NCI-H345 (cell line): Measurements from ENCODE around the gene NT5DC4.
A peak's percentile ranks its signal among the peaks of the same experiment; 100 is the strongest.

Experiments
- DNase-seq: peaks from one replicate; lab custom pipeline; 2025; lab: John Stamatoyannopoulos, UW

Gene NT5DC4

GRCh38 chr2:112723547-112723940 is 2.7 kb downstream of the NT5DC4 start:
- no peak for DNase-seq

DNA sequence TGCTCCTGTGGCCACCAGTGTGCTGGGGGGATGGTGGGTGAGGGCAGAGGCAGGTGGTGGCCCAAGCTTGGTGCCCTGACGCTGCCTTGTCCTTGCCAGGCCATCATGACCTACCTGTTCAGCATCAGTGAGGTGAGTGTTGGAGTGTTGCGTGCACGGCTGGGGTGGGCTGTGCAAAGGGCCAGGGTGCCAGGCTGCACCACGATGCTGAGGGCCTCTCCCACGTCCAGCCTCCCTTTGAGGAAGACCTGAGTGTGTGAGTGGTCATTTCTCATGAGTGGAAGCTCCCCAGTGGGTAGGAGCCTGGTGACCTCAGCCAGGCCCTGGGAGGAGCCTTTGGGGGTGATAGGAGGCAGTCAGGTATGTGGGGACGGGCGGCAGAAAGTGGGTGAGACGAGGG is 3.2 kb downstream of the NT5DC4 start:
- DNase-seq, result no peak

GRCh38 chr2:112724591-112725525 is 4.0 kb downstream of the NT5DC4 start:
- no peak for DNase-seq

GRCh38 chr2:112725545-112726457 is 5.0 kb downstream of the NT5DC4 start:
- no peak for DNase-seq

- DNase-seq, result peak; percentile 89
Observed at GRCh38 chr2:112726487-112727190, 5.8 kb downstream of the NT5DC4 start.

DNA sequence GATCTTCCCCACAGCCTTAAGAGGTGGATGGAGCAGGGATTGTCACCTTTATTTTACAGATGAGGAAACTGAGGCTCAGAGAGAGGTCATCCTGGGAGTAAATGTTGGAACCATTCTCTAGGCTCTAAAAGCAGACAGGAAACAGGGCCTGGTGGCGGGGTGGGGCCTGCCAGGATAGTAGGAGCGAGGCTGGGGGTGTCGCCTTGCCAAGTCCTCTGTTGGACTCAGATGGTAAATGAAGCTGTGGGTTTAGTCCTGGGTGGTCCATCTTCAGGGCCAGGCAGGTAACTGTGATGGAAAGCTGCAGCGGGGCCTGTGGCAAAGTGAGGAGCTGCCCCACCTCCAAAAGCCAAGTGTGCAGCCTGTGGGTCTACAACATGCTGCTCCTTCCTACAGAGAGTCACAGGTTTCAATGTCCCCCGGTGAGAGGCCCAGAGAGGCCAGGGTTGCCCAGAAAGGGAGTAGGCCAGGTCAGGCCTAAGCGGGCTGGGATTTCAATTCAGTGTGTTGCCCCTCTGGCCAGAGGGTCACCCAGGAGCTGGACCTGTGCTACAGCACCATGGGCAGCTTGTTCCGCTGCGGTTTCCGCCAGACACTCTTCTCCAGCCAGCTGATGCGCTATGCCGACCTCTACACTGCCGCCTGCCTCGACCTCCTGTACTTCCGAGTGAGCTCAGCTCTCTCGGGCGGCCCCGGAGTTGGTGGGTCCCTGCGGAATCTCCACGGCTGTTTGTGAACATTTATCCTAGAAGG is 6.6 kb downstream of the NT5DC4 start:
- no peak for DNase-seq

DNA sequence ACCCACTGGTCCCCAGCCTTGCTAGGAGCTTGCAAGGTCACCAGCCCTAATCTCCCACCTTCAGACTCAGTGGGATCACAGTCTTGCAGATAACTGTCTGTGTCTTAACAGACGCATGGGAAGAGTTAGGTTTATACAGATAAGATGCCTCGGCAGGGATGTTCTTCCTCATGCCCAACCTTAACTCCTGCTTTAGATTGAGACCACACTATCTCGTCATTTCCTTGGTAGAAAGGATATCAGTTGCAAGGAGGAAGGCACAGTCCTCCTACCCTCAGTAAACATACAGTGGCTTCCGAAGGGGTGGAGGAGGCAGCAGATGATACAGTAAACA is 7.2 kb downstream of the NT5DC4 start:
- DNase-seq, result no peak

DNA sequence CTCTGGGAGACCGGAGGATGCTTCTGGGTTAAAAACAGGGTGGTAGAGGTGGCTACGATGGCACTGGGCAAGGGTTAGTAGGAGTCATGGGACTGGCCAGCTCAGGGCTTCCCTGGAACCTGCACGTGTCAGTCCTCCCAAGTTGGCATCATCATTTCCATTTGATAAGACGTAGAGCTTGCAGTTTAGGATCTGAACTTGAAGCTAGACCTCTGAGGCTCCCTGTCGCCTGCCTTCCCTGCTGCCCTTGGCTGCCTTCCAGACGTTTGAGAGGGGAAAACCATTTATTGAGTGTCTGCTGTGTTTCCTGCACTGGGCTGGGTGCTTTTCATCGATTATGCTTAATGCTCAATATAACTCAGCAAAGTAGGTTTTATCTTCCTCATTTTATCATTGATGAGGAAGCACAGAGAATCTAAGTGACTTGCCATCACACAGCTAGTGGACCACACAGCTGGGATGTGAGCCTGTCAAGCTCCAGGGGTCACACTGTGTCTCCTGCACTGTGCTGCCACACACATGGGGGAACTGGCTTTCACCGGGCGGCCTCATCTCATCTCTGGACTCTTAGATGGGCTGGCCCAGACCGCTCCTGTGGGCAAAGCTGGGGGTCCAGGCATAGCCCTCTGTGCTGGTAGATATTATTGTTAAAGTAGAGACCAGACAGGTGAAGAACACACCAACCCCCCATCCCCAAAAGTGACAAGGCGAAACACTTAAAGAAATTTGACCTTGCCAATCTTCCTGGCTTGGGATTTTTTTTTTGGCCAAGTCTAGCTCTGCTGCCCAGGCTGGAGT is 7.8 kb downstream of the NT5DC4 start:
- DNase-seq, result peak; percentile 18

GRCh38 chr2:112730216-112730615 is 9.4 kb downstream of the NT5DC4 start:
- no peak for DNase-seq

GRCh38 chr2:112730791-112731190 is 10.0 kb downstream of the NT5DC4 start:
- DNase-seq, result no peak

DNA sequence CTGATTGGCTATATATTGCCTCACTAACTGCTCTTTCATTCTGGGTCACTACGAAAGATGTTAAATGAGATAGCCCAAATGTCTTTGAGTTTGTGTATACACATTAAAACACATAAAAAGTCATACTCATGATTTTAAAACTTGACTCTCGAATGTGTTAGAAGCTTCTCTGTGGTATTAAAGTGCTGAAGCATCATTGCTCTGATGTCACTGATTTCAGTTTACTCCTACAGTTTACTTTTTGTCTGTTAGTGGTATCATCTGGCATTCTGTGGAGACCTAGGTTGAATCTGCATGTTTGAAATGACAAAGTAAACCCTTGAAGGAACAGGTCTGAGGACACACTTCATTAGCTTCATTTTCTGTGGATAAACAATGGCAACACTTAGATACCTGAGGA is 10.7 kb downstream of the NT5DC4 start:
- DNase-seq, result no peak

DNA sequence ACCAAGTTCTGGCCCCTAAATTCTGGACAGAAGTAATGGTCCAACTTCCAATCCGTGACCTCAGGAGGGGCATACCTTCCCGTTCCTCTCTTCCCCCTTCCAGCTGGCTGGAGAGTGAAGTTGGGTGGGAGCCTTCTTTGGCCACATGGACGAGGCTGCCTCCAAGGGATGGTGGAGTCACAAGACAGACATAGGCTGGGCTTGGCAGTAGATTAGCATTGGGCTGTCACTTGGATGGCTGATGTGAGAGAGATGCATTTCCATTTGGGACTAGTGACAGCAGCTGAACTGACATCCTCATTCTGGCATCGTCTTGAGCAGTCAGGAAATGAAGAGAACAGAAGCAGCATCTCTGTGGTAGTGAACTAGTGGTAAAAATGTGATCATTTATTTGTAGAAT is 12.6 kb downstream of the NT5DC4 start:
- no peak for DNase-seq

GRCh38 chr2:112733871-112734270 is 13.1 kb downstream of the NT5DC4 start:
- DNase-seq, result no peak

DNA sequence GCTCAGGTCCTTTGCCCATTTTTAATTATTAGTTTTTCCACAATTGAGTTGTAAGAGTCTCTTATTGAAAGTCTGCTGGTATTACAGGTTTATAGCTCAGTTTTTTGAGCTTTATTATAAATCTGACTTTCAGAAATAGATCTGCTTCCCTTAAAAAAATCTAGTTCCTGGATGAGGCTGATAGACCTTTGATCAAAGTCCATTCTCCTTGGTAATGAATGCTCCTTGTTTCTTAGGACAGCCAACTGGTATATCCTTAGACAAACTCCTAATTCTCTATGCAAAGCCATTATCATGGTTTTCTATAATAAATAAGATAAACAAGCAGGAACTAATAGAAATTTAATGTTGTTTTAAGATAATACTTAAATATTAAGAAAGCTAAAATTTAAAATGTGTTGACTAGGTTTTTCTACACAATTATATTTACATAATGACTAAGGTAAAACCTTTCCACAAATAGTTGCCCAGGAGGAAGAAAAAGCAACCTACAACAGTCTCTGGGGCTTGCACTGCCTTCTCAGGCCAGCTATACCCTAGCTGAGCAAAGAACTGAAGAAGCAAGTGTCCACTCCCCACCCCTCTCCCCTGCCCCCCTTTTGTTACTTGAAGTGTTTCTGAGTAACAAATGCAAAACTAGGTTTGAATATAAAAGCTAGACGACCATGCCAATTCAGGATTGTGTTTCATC is 16.9 kb downstream of the NT5DC4 start:
- no peak for DNase-seq

- DNase-seq, result no peak
Observed at GRCh38 chr2:112740527-112740926, 19.7 kb downstream of the NT5DC4 start.

GRCh38 chr2:112749755-112750559 is 29.1 kb downstream of the NT5DC4 start:
- DNase-seq, result peak; percentile 62

GRCh38 chr2:112750560-112750843 is 29.7 kb downstream of the NT5DC4 start:
- no peak for DNase-seq

DNA sequence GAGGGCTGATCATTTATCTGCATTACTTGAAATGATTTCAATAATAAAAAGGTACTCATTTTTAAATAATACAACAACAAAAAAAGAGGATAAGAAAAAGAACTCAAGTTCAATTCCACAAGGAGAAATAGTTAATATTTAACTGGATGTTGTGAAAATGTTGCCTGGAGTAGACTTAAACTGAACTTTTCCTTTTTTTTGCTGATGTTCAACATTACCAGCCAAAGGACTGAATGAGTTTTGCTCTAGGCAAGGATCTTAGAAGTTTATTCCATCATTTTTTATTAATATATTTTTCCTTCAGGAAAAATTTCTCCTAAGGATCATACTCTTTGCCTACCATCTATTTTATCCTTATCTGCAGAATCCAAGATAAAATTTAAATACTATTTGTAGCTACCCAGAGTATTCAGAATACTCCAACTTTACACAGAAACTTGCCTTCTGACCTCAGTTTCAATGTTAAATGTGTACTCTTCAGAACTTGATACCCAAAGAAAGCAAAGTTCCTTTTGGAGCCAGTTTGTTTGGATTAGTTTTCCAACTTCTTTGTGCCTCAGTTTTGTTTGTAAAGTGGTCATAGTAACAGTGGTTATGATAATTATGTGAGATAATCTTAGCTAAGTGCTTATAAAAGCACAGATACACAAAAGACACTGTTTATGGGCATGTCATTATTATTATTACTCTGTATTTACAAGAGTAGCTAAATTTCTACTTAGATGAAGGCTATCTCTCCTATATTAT is 30.8 kb downstream of the NT5DC4 start:
- DNase-seq, result no peak

DNA sequence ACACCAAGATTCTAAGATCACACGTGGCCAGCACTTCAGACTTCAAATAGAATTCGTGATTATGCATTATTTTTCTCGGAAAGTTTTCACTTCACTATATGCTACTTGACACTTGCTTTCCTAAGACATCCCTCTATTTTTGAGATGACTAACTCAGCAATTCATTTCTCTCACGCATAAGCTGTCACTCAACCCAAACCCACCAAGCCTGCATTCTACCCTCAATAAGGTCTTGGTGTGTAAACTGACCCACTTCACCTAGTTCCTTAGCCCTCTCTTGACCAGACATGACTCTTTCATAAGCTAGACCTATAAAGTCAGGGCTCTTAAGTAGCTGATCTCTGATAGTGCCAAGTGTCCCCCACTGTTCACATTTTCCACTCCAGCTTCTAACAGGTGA is 31.8 kb downstream of the NT5DC4 start:
- DNase-seq, result no peak
